SH-SY5Y (cell line): ENCODE results near the gene S100A9.

ENCODE experiments used
- GATA2 ChIP-seq: IDR thresholded peaks from 2 replicates; pipeline ENCODE4 v1.6.1; 2011; ENCODE audit warnings: mild to moderate bottlenecking, low read depth, low read length
- GATA3 ChIP-seq: IDR thresholded peaks from 2 replicates; pipeline ENCODE4 v1.6.1; 2011; ENCODE audit warnings: low read depth, mild to moderate bottlenecking, low read length, moderate library complexity

S100A9 gene

GRCh38 chr1:153401461-153401860, 43.8 kb downstream of the S100A9 start:
- TF ChIP-seq GATA3 (no peak), GATA2 (no peak)

GRCh38 chr1:153402226-153402625, 44.6 kb downstream of the S100A9 start:
- TF ChIP-seq GATA3 (no peak), GATA2 (no peak)

GRCh38 chr1:153403421-153404085, 45.9 kb downstream of the S100A9 start:
- no peak for TF ChIP-seq GATA2
- TF ChIP-seq GATA3: no peak

GRCh38 chr1:153404086-153404635, 46.5 kb downstream of the S100A9 start:
- no peak for TF ChIP-seq GATA2
- no peak for TF ChIP-seq GATA3

- TF ChIP-seq GATA2 (no peak), GATA3 (no peak)
These were observed 47.1 kb downstream of the S100A9 start for GRCh38 chr1:153404768-153405167.
